ENCODE results near the gene CNMD. TPM values are rescaled to one million over a fixed set of nuclear protein-coding genes. Genes with fewer than 3 reads are reported as not detected.

Gene CNMD
- polyA plus RNA-seq, 1 donor from 2014 or later = not detected

- no peaks in the 10 kb centered on the region for H3K36me3 ChIP-seq (ENCODE audit: insufficient read depth, low read length)
- no peaks in the 10 kb centered on the region for H3K9me2 ChIP-seq (ENCODE audit: insufficient read depth, low read length)
- no peaks in the 10 kb centered on the region for H3K9me3 ChIP-seq (ENCODE audit: low read length)
- no peak for TF ChIP-seq RAD21 (conservative IDR thresholded peaks at IDR 0.05)
- TF ChIP-seq REST (IDR thresholded peaks at IDR 0.05; ENCODE audit: borderline replicate concordance) = no peak
- no peak for TF ChIP-seq EZH2 (IDR thresholded peaks at IDR 0.05; ENCODE audit: borderline replicate concordance, insufficient read depth, low read length, poor library complexity, severe bottlenecking)
- no peak for TF ChIP-seq SMC3 (conservative IDR thresholded peaks at IDR 0.05; ENCODE audit: poor library complexity)
- no peak for TF ChIP-seq MXI1 (conservative IDR thresholded peaks at IDR 0.05; ENCODE audit: poor library complexity, severe bottlenecking)
- TF ChIP-seq POLR2AphosphoS5 (IDR thresholded peaks at IDR 0.05) = no peak
- TF ChIP-seq EP300 (conservative IDR thresholded peaks at IDR 0.05; ENCODE audit: poor library complexity, severe bottlenecking) = no peak
- TF ChIP-seq CTCF (IDR thresholded peaks at IDR 0.05; ENCODE audit: poor library complexity, severe bottlenecking) = no peak
- TF ChIP-seq TAF1 (IDR thresholded peaks at IDR 0.05; ENCODE audit: low read depth) = no peak
- no peak overlapping the region for H3K4me3 ChIP-seq (ENCODE audit: low read length)
- H2AFZ ChIP-seq (ENCODE audit: low read depth, low read length) = no peak overlapping the region
- no peak overlapping the region for H3K9ac ChIP-seq (ENCODE audit: low read length)
- no peaks in the 10 kb centered on the region for H3K27me3 ChIP-seq (ENCODE audit: insufficient read depth, low read depth, low read length)
- no peak overlapping the region for H3K27ac ChIP-seq (ENCODE audit: low read length)
- no peaks in the 10 kb centered on the region for H4K20me1 ChIP-seq (ENCODE audit: insufficient read depth)
- no peak overlapping the region for H3K4me2 ChIP-seq (ENCODE audit: low read length)
- no peaks in the 10 kb centered on the region for H3K79me2 ChIP-seq (replicated peaks; ENCODE audit: insufficient read depth, low read length)
- H3F3A ChIP-seq (ENCODE audit: insufficient read depth, low read length, poor library complexity, severe bottlenecking) = no peaks in the 10 kb centered on the region
These were observed 18.5 kb upstream of the CNMD start for GRCh38 chr13:52758114-52758513.

GRCh38 chr13:52751196-52751595, 11.6 kb upstream of the CNMD start:
- H2AFZ ChIP-seq (ENCODE audit: low read depth, low read length) = no peak overlapping the region
- no peak for TF ChIP-seq CTCF (IDR thresholded peaks at IDR 0.05; ENCODE audit: poor library complexity, severe bottlenecking)
- no peak for TF ChIP-seq EZH2 (IDR thresholded peaks at IDR 0.05; ENCODE audit: borderline replicate concordance, insufficient read depth, low read length, poor library complexity, severe bottlenecking)
- TF ChIP-seq MXI1 (conservative IDR thresholded peaks at IDR 0.05; ENCODE audit: poor library complexity, severe bottlenecking) = no peak
- TF ChIP-seq RAD21 (conservative IDR thresholded peaks at IDR 0.05) = no peak
- no peak for TF ChIP-seq POLR2AphosphoS5 (IDR thresholded peaks at IDR 0.05)
- no peak for TF ChIP-seq SMC3 (conservative IDR thresholded peaks at IDR 0.05; ENCODE audit: poor library complexity)
- TF ChIP-seq EP300 (conservative IDR thresholded peaks at IDR 0.05; ENCODE audit: poor library complexity, severe bottlenecking) = no peak
- TF ChIP-seq REST (IDR thresholded peaks at IDR 0.05; ENCODE audit: borderline replicate concordance) = no peak
- TF ChIP-seq TAF1 (IDR thresholded peaks at IDR 0.05; ENCODE audit: low read depth) = no peak

More at GRCh38 chr13:52751196-52751595, 11.6 kb upstream of the CNMD start:
- H3K4me3 ChIP-seq (ENCODE audit: low read length) = no peak overlapping the region
- H3K9me2 ChIP-seq (ENCODE audit: insufficient read depth, low read length) = no peaks in the 10 kb centered on the region
- H3K9me3 ChIP-seq (ENCODE audit: low read length) = no peaks in the 10 kb centered on the region
- H3K36me3 ChIP-seq (ENCODE audit: insufficient read depth, low read length) = no peaks in the 10 kb centered on the region
- H4K20me1 ChIP-seq (ENCODE audit: insufficient read depth) = no peaks in the 10 kb centered on the region
- no peak overlapping the region for H3K4me2 ChIP-seq (ENCODE audit: low read length)
- no peaks in the 10 kb centered on the region for H3K79me2 ChIP-seq (replicated peaks; ENCODE audit: insufficient read depth, low read length)
- no peaks in the 10 kb centered on the region for H3F3A ChIP-seq (ENCODE audit: insufficient read depth, low read length, poor library complexity, severe bottlenecking)
- no peak overlapping the region for H3K27ac ChIP-seq (ENCODE audit: low read length)
- H3K9ac ChIP-seq (ENCODE audit: low read length) = no peak overlapping the region
- H3K27me3 ChIP-seq (ENCODE audit: insufficient read depth, low read depth, low read length) = no peaks in the 10 kb centered on the region

Measured in neural cell (in vitro differentiated cells).